22Rv1 (cell line): Measurements from ENCODE around the gene CROCC2.

ENCODE experiments used
- H3K27ac ChIP-seq: fragments of 450-650 bp; 2 replicates; pipeline ENCODE4 v1.5.1; 2017
- ZFX ChIP-seq: fragments of 450-650 bp; IDR thresholded peaks from 2 replicates; pipeline ENCODE4 v1.6.1; 2017; ENCODE audit warnings: antibody characterized with exemption, borderline replicate concordance
- TF ChIP-seq, protein P1 (sequence below): fragments of 450-650 bp; IDR thresholded peaks from 2 replicates; pipeline ENCODE4 v1.5.1; 2017; ENCODE audit warnings: mild to moderate bottlenecking

Gene CROCC2

DNA sequence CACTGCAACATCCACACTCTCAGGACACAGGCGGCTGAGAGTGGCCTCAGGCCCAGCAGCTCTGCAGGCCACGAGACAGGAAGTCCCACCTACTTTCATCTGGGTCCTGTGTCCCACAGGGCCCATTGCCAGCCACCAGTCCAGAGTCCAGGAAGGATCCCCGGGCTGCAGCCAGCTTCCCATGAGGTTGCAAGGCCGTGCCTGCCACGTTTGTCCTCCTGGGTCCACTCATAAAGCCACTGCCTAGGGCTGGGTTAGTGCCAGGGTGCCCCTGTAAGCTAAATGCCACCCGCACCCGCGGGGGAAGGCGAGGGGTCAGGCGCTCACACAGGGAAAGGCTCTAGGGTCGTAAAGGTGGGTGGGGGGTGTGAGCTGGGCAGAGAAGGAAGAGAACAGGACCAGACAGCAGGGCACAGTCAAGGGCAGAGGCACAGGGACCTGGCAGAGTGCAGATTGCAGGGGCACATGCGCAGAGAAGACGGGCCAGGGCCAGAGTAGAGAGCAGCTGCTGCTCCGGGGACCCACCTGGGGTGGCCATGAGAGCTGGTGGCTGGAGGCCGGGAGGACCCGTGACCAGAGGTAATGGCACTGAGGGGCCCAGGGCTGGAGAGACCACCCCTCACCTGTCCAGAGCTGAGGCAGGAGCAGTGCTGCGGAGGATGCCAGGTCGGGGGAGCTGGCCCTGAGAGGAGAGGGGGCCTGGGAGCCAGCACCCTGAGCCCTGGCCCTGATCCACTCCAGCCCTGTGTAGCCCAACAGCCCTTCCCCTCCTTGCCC is 29.5 kb upstream of the CROCC2 start:
- TF ChIP-seq ZFX = no peak
- TF ChIP-seq, protein P1, sequence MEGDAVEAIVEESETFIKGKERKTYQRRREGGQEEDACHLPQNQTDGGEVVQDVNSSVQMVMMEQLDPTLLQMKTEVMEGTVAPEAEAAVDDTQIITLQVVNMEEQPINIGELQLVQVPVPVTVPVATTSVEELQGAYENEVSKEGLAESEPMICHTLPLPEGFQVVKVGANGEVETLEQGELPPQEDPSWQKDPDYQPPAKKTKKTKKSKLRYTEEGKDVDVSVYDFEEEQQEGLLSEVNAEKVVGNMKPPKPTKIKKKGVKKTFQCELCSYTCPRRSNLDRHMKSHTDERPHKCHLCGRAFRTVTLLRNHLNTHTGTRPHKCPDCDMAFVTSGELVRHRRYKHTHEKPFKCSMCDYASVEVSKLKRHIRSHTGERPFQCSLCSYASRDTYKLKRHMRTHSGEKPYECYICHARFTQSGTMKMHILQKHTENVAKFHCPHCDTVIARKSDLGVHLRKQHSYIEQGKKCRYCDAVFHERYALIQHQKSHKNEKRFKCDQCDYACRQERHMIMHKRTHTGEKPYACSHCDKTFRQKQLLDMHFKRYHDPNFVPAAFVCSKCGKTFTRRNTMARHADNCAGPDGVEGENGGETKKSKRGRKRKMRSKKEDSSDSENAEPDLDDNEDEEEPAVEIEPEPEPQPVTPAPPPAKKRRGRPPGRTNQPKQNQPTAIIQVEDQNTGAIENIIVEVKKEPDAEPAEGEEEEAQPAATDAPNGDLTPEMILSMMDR = no peak
- no peak overlapping the region for H3K27ac ChIP-seq

DNA sequence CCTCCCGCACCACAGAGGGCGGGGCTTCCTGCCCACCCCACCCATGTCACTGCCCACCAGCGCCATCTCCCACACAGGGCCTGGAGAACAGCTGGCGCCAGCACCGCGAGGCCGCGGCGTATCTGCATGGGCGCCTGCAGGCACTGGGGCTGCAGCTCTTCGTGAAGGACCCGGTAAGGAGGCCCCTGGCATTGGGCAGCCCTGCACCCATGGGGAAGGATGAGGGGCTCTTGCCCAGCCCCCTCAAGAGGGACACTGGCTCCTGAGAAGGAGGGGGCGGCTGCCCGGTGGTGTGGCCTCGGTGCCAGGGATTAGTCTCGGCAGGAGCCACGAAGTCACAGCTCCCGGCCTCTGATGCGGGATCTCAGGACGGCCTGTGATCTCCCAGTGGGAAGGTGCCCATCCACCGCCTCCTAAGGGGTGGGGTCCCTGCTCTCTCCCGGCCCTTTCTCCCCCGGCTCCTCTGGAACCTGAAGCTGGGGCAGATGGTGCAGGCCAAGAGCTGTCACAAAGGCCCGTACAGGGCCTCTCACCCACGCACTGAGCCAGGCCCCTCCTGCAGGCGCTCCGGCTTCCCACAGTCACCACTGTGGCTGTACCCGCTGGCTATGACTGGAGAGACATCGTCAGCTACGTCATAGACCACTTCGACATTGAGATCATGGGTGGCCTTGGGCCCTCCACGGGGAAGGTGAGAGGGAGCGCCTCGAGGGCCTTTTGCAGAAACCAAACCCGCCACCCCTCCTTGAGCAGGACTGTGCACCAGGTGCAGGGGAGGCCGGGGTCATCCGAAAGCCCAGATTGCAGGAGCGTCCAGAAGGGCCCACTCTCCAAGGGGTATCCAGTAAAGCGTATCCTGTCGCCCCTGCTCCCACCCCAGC is 28.4 kb upstream of the CROCC2 start:
- TF ChIP-seq, protein P1 = no peak
- no peak for TF ChIP-seq ZFX
- no peak overlapping the region for H3K27ac ChIP-seq

DNA sequence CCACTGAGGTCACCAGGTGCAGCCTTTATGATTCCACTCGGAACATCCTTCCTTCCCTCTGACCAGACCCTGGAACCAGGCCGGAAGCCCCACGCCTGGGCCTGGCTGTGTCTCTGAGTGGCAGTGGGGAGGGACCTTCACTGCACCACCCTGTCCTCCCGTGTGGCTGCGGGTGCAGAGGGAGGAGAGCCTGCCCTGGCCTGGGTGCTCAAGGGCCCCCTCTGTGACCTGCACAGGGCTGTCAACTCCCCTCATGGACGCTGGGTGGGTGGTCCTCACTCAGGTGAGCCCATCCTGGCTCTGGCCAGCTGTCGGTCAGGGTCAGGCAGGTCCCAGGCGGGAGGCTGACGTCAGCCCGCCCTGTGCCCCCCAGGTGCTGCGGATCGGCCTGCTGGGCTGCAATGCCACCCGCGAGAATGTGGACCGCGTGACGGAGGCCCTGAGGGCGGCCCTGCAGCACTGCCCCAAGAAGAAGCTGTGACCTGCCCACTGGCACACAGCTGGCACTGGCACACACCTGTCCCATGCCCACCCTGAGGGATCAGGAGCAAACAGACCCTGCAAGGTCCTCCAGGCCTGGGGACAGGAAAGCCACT is 27.7 kb upstream of the CROCC2 start:
- no peak for TF ChIP-seq ZFX
- TF ChIP-seq, protein P1 = no peak
- no peak overlapping the region for H3K27ac ChIP-seq

DNA sequence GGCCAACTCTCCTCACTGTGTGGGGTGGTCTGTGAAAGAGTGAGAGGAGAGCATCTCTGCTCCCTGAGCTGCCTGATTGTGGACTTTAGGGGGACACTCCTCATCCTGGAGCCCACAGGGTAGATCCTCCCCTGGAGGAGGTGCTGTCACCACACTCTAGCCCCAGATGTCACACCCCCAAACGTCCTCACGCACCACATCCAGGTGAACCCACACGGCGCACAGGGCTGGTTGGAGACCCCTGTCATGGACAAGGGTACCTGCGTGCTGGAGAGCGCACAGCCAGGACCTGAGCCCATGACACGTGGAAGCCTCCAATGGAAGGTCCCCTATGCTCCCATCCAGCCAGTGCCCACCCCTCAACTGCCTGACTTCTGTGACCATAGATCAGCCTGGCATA is 27.0 kb upstream of the CROCC2 start:
- no peak for TF ChIP-seq ZFX
- TF ChIP-seq, protein P1 = no peak
- no peak overlapping the region for H3K27ac ChIP-seq

DNA sequence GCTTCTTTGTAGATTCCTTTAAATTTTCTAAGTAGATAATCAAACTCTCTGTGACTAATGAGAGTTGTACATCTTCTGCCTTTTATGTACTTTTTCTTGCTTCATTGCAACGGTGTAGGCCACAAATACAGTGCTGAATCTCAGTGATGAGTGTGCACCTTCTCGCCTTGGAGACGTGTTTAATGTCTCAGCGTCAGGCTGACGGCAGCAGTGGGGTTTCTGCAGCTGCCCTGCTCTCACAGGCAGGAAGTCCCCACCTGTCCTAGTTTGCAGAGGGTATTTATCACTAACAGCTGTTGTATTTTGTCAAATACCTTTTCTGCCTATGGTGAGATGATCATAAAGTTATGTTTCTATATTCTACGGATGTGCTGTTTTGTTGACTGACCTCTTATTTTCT is 24.2 kb upstream of the CROCC2 start:
- no peak overlapping the region for H3K27ac ChIP-seq
- no peak for TF ChIP-seq ZFX
- TF ChIP-seq, protein P1 = no peak

DNA sequence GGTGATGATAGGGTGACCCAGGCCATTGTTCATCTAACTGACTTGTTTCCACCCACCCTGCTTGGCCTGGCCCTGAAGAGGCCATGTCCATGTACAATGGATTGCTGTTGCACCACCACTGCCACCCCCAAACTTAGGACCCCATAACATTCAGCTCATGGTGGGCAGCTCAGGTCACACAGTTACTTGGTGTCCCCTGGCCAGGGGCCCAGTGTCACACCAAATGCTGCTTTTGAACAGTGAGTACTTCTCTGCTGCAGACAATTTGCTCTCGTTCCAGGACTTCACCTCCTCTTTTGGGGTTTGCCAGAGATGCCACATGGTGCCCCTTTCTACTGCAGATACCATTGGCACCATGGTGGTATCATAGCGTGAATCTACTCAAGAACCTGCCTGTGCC is 21.9 kb upstream of the CROCC2 start:
- no peak overlapping the region for H3K27ac ChIP-seq
- no peak for TF ChIP-seq ZFX
- TF ChIP-seq, protein P1 = no peak
